GM23338 (cell line): ENCODE measurements around the gene CENPT. TPM values are rescaled to one million over a fixed set of nuclear protein-coding genes. Genes with fewer than 3 reads are reported as not detected.

Experiments
- ATAC-seq: fragments of 200-7000 bp; cut with Tn5 transposase; 3 replicates; pipeline ENCODE4 v1.9.1; 2020
- DNase-seq: peaks from one replicate; pipeline ENCODE4 v3.0.0-alpha.2; 2015; ENCODE audit warnings: low spot score
- H2AFZ ChIP-seq: fragments of 200-600 bp; sonication (generic); 2 replicates; pipeline ENCODE4 v1.8.0; 2016; ENCODE audit warnings: antibody characterized with exemption, mild to moderate bottlenecking, moderate library complexity
- H3F3A ChIP-seq: fragments of 200-600 bp; sonication (generic); replicated peaks from 2 replicates; pipeline ENCODE4 v1.8.0; 2017; ENCODE audit warnings: antibody characterized with exemption, mixed run types, low read depth
- H3K27ac ChIP-seq: fragments of 200-600 bp; sonication (generic); 2 replicates; pipeline ENCODE4 v1.6.1; 2016; ENCODE audit warnings: low read depth
- H3K27me3 ChIP-seq: fragments of 200-600 bp; sonication (generic); 2 replicates; pipeline ENCODE4 v1.8.0; 2016; ENCODE audit warnings: mild to moderate bottlenecking, mixed run types, moderate library complexity; ENCODE audit not compliant: insufficient read depth
- H3K36me3 ChIP-seq: fragments of 200-600 bp; sonication (generic); 2 replicates; pipeline ENCODE4 v1.8.0; 2016; ENCODE audit warnings: mild to moderate bottlenecking; ENCODE audit not compliant: insufficient read depth
- H3K4me1 ChIP-seq: fragments of 200-600 bp; sonication (generic); 2 replicates; pipeline ENCODE4 v1.8.0; 2016; ENCODE audit warnings: mild to moderate bottlenecking, moderate library complexity; ENCODE audit not compliant: insufficient read depth
- H3K4me2 ChIP-seq: fragments of 200-600 bp; sonication (generic); 2 replicates; pipeline ENCODE4 v1.7.1; 2017; ENCODE audit warnings: mixed run types
- H3K4me3 ChIP-seq: fragments of 200-600 bp; sonication (generic); 2 replicates; pipeline ENCODE4 v1.6.1; 2016; ENCODE audit warnings: mixed run types
- H3K79me2 ChIP-seq: fragments of 200-600 bp; sonication (generic); replicated peaks from 2 replicates; pipeline ENCODE4 v1.8.0; 2017; ENCODE audit warnings: mild to moderate bottlenecking; ENCODE audit not compliant: insufficient read depth
- H3K9me2 ChIP-seq: fragments of 200-600 bp; sonication (generic); 2 replicates; pipeline ENCODE4 v1.8.0; 2017; ENCODE audit not compliant: insufficient read depth
- H4K20me1 ChIP-seq: fragments of 200-600 bp; sonication (generic); replicated peaks from 2 replicates; pipeline ENCODE4 v1.8.0; 2017; ENCODE audit warnings: mild to moderate bottlenecking; ENCODE audit not compliant: insufficient read depth
- H3K27ac Mint-ChIP-seq: 2 replicates; pipeline ENCODE4 v1.8.0; 2020; ENCODE audit warnings: inconsistent platforms, mild to moderate bottlenecking, moderate library complexity, mixed read lengths
- H3K27me3 Mint-ChIP-seq: 3 replicates; pipeline ENCODE4 v1.8.0; 2022; ENCODE audit warnings: low read depth, mild to moderate bottlenecking, moderate library complexity, mixed read lengths, inconsistent platforms; ENCODE audit not compliant: insufficient read depth, poor library complexity
- H3K36me3 Mint-ChIP-seq: 3 replicates; pipeline ENCODE4 v1.8.0; 2021; ENCODE audit warnings: low read depth, mild to moderate bottlenecking, inconsistent platforms, moderate library complexity, mixed read lengths
- H3K4me1 Mint-ChIP-seq: 3 replicates; pipeline ENCODE4 v1.8.0; 2020; ENCODE audit warnings: mild to moderate bottlenecking, inconsistent platforms, mixed read lengths
- H3K4me3 Mint-ChIP-seq: 3 replicates; pipeline ENCODE4 v1.8.0; 2021; ENCODE audit warnings: moderate library complexity, mild to moderate bottlenecking, inconsistent platforms, mixed read lengths
- H3K9me3 Mint-ChIP-seq: 3 replicates; pipeline ENCODE4 v1.8.0; 2020; ENCODE audit warnings: moderate library complexity, mild to moderate bottlenecking, inconsistent platforms, mixed read lengths
- CREB1 ChIP-seq: fragments of 250-450 bp; sonication (Bioruptor Pico); IDR thresholded peaks from 2 replicates; pipeline ENCODE4 v1.5.0; 2020; ENCODE audit warnings: low read depth, mild to moderate bottlenecking, moderate library complexity
- JUNB ChIP-seq: IDR thresholded peaks from one replicate; pipeline ENCODE4 v1.6.1; 2016; ENCODE audit warnings: antibody characterized with exemption; ENCODE audit not compliant: unreplicated experiment
- POLR2AphosphoS5 ChIP-seq: IDR thresholded peaks from 2 replicates; pipeline ENCODE4 v1.6.1; 2016; ENCODE audit warnings: antibody characterized with exemption, low read depth
- ZNF114 ChIP-seq: fragments of 250-450 bp; sonication (Bioruptor Pico); IDR thresholded peaks from 2 replicates; pipeline ENCODE4 v1.5.0; 2020; ENCODE audit warnings: mild to moderate bottlenecking, moderate library complexity
- ZNF331 ChIP-seq: fragments of 250-450 bp; sonication (Bioruptor Pico); IDR thresholded peaks from 2 replicates; pipeline ENCODE4 v1.5.0; 2020; ENCODE audit warnings: low read depth, mild to moderate bottlenecking, moderate library complexity
- polyA plus RNA-seq: library from polyadenylated mRNA; unstranded; fragments of >200 nt; fragmentation: Nextera tagmentation; extraction: Ambion mirVana; gene quantifications from 2 replicates; pipeline ENCODE4 v1.2.1, GENCODE V29; 2016
- total RNA-seq: library from RNA; depleted of rRNA; stranded (reverse); fragments of >200 nt; shearing (Covaris generic); gene quantifications from 2 replicates; pipeline ENCODE4 v1.2.3, GENCODE V29; 2014
- TF ChIP-seq, protein P1 (sequence below): IDR thresholded peaks from one replicate; pipeline ENCODE4 v1.6.1; 2018; ENCODE audit warnings: antibody characterized with exemption; ENCODE audit not compliant: unreplicated experiment
- TF ChIP-seq, protein P2 (sequence below), 2 experiments: fragments of 200-600 bp in 1 of 2; sonication (generic) in 1 of 2; conservative IDR thresholded peaks; 2 replicates each; pipeline versions ENCODE4 v1.5.1 to v1.6.1; 2016 to 2017; ENCODE audit warnings: antibody characterized with exemption in 2 of 2, low read depth in 2 of 2, mild to moderate bottlenecking in 2 of 2, moderate library complexity in 1 of 2
- TF ChIP-seq, protein P3 (sequence below): IDR thresholded peaks from 2 replicates; pipeline ENCODE4 v1.6.1; 2016; ENCODE audit warnings: antibody characterized with exemption
- TF ChIP-seq, protein P4 (sequence below): fragments of 250-450 bp; sonication (Bioruptor Pico); IDR thresholded peaks from 2 replicates; pipeline ENCODE4 v1.5.0; 2020; ENCODE audit warnings: mild to moderate bottlenecking, moderate library complexity

Gene CENPT
- total and polyA plus RNA-seq, 2 experiments from 2014 or later: 55.4 to 63.8 TPM

DNA sequence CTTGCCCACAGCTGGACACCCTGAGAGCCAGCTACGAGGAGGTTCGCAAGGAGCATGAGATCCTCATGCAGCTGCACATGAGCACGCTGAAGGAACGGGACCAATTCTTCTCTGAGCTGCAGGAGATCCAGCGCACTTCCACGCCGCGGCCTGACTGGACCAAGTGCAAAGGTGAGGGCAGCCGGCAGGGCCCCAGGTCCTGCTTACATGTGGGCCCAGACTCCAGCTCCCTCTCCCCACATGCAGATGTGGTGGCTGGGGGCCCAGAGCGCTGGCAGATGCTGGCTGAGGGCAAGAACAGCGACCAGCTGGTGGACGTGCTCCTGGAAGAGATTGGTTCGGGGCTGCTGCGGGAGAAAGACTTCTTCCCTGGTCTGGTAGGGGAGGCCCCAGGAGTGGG, 21.6 kb downstream of the CENPT start (continued):
- TF ChIP-seq, protein P1, sequence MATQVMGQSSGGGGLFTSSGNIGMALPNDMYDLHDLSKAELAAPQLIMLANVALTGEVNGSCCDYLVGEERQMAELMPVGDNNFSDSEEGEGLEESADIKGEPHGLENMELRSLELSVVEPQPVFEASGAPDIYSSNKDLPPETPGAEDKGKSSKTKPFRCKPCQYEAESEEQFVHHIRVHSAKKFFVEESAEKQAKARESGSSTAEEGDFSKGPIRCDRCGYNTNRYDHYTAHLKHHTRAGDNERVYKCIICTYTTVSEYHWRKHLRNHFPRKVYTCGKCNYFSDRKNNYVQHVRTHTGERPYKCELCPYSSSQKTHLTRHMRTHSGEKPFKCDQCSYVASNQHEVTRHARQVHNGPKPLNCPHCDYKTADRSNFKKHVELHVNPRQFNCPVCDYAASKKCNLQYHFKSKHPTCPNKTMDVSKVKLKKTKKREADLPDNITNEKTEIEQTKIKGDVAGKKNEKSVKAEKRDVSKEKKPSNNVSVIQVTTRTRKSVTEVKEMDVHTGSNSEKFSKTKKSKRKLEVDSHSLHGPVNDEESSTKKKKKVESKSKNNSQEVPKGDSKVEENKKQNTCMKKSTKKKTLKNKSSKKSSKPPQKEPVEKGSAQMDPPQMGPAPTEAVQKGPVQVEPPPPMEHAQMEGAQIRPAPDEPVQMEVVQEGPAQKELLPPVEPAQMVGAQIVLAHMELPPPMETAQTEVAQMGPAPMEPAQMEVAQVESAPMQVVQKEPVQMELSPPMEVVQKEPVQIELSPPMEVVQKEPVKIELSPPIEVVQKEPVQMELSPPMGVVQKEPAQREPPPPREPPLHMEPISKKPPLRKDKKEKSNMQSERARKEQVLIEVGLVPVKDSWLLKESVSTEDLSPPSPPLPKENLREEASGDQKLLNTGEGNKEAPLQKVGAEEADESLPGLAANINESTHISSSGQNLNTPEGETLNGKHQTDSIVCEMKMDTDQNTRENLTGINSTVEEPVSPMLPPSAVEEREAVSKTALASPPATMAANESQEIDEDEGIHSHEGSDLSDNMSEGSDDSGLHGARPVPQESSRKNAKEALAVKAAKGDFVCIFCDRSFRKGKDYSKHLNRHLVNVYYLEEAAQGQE: no peak
- TF ChIP-seq ZNF331 (CRISPR knock-in tag) (no peak), CREB1 (CRISPR knock-in tag) (no peak), POLR2AphosphoS5 (no peak), JUNB (no peak)
- TF ChIP-seq, protein P2, sequence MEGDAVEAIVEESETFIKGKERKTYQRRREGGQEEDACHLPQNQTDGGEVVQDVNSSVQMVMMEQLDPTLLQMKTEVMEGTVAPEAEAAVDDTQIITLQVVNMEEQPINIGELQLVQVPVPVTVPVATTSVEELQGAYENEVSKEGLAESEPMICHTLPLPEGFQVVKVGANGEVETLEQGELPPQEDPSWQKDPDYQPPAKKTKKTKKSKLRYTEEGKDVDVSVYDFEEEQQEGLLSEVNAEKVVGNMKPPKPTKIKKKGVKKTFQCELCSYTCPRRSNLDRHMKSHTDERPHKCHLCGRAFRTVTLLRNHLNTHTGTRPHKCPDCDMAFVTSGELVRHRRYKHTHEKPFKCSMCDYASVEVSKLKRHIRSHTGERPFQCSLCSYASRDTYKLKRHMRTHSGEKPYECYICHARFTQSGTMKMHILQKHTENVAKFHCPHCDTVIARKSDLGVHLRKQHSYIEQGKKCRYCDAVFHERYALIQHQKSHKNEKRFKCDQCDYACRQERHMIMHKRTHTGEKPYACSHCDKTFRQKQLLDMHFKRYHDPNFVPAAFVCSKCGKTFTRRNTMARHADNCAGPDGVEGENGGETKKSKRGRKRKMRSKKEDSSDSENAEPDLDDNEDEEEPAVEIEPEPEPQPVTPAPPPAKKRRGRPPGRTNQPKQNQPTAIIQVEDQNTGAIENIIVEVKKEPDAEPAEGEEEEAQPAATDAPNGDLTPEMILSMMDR (conservative IDR thresholded peaks at IDR 0.05; ENCODE audit: low read depth in 2 of 2): no peak
- TF ChIP-seq, protein P3, sequence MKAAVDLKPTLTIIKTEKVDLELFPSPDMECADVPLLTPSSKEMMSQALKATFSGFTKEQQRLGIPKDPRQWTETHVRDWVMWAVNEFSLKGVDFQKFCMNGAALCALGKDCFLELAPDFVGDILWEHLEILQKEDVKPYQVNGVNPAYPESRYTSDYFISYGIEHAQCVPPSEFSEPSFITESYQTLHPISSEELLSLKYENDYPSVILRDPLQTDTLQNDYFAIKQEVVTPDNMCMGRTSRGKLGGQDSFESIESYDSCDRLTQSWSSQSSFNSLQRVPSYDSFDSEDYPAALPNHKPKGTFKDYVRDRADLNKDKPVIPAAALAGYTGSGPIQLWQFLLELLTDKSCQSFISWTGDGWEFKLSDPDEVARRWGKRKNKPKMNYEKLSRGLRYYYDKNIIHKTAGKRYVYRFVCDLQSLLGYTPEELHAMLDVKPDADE: no peak

DNA sequence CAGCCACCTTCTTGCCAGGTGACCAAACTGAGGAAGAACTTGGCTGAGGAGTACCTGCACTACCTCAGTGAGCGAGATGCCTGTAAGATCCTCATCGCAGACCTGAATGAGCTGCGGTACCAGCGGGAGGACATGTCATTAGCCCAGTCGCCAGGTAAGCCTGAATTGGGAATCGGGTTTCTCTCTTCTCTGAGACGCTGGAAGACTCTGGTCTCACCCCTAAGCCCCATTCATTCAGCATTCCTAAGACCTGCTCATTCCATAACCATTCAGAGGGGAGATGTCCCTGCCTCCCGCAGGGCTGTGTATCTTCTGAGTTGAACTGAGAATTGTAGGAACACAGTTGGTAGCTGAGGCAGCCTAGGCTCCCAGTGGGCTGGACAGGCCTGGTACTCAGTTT, 22.4 kb downstream of the CENPT start:
- H3K4me1 Mint-ChIP-seq: peaks cover 15% of the 10 kb centered on the region
- no peaks in the 10 kb centered on the region; the same call in 2 of the 3 replicates for H3K9me3 Mint-ChIP-seq
- H3F3A ChIP-seq: no peaks in the 10 kb centered on the region
- H2AFZ ChIP-seq: no peak overlapping the region
- H3K27me3 ChIP-seq: no peaks in the 10 kb centered on the region
- no peak overlapping the region; the same call in 1 of the 2 replicates for H3K27ac Mint-ChIP-seq
- H3K4me2 ChIP-seq: no peak overlapping the region
- H3K9me2 ChIP-seq: no peaks in the 10 kb centered on the region
- no peaks in the 10 kb centered on the region for H4K20me1 ChIP-seq
- H3K79me2 ChIP-seq: no peaks in the 10 kb centered on the region
- no peak overlapping the region for H3K4me3 ChIP-seq
- H3K36me3 ChIP-seq: no peaks in the 10 kb centered on the region; the same call in 1 of the 2 replicates
- no peak overlapping the region for H3K27ac ChIP-seq
- ATAC-seq (peak; percentile 79), DNase-seq (peak; percentile 43)
- peaks cover 26% of the 10 kb centered on the region for H3K36me3 Mint-ChIP-seq
- no peaks in the 10 kb centered on the region for H3K4me1 ChIP-seq
- H3K4me3 Mint-ChIP-seq: no peak overlapping the region; the same call in 2 of the 3 replicates
- TF ChIP-seq, protein P4, sequence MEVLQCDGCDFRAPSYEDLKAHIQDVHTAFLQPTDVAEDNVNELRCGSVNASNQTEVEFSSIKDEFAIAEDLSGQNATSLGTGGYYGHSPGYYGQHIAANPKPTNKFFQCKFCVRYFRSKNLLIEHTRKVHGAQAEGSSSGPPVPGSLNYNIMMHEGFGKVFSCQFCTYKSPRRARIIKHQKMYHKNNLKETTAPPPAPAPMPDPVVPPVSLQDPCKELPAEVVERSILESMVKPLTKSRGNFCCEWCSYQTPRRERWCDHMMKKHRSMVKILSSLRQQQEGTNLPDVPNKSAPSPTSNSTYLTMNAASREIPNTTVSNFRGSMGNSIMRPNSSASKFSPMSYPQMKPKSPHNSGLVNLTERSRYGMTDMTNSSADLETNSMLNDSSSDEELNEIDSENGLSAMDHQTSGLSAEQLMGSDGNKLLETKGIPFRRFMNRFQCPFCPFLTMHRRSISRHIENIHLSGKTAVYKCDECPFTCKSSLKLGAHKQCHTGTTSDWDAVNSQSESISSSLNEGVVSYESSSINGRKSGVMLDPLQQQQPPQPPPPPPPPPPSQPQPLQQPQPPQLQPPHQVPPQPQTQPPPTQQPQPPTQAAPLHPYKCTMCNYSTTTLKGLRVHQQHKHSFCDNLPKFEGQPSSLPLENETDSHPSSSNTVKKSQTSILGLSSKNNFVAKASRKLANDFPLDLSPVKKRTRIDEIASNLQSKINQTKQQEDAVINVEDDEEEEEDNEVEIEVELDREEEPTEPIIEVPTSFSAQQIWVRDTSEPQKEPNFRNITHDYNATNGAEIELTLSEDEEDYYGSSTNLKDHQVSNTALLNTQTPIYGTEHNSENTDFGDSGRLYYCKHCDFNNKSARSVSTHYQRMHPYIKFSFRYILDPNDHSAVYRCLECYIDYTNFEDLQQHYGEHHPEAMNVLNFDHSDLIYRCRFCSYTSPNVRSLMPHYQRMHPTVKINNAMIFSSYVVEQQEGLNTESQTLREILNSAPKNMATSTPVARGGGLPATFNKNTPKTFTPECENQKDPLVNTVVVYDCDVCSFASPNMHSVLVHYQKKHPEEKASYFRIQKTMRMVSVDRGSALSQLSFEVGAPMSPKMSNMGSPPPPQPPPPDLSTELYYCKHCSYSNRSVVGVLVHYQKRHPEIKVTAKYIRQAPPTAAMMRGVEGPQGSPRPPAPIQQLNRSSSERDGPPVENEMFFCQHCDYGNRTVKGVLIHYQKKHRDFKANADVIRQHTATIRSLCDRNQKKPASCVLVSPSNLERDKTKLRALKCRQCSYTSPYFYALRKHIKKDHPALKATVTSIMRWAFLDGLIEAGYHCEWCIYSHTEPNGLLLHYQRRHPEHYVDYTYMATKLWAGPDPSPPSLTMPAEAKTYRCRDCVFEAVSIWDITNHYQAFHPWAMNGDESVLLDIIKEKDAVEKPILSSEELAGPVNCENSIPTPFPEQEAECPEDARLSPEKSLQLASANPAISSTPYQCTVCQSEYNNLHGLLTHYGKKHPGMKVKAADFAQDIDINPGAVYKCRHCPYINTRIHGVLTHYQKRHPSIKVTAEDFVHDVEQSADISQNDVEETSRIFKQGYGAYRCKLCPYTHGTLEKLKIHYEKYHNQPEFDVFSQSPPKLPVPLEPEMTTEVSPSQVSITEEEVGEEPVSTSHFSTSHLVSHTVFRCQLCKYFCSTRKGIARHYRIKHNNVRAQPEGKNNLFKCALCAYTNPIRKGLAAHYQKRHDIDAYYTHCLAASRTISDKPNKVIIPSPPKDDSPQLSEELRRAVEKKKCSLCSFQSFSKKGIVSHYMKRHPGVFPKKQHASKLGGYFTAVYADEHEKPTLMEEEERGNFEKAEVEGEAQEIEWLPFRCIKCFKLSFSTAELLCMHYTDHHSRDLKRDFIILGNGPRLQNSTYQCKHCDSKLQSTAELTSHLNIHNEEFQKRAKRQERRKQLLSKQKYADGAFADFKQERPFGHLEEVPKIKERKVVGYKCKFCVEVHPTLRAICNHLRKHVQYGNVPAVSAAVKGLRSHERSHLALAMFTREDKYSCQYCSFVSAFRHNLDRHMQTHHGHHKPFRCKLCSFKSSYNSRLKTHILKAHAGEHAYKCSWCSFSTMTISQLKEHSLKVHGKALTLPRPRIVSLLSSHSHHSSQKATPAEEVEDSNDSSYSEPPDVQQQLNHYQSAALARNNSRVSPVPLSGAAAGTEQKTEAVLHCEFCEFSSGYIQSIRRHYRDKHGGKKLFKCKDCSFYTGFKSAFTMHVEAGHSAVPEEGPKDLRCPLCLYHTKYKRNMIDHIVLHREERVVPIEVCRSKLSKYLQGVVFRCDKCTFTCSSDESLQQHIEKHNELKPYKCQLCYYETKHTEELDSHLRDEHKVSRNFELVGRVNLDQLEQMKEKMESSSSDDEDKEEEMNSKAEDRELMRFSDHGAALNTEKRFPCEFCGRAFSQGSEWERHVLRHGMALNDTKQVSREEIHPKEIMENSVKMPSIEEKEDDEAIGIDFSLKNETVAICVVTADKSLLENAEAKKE (CRISPR knock-in tag): 0 out of 2 replicates have a peak, but pooled peaks have one; percentile 20
- TF ChIP-seq ZNF114: no peak
- peaks cover 16% of the 10 kb centered on the region for H3K27me3 Mint-ChIP-seq
